Uterus (tissue), 2 donors: ENCODE measurements around the gene NEK10.

Source experiments
- CTCF ChIP-seq, 4 experiments: fragments of 200-600 bp in 2 of 4; fragments of 450-650 bp in 2 of 4; sonication (generic) in 2 of 4; IDR thresholded peaks; one replicate each; pipeline ENCODE4 v1.5.1; 2016 to 2019; ENCODE audit warnings: antibody characterized with exemption in 4 of 4, mild to moderate bottlenecking in 2 of 4, moderate library complexity in 1 of 4
- POLR2A ChIP-seq, 2 donors: fragments of 450-650 bp; IDR thresholded peaks; one replicate each; pipeline ENCODE4 v1.6.1; 2016; ENCODE audit warnings: antibody characterized with exemption in 2 of 2, mild to moderate bottlenecking in 1 of 2, moderate library complexity in 1 of 2

- no peak for TF ChIP-seq CTCF (IDR thresholded peaks at IDR 0.05)
- no peak for TF ChIP-seq POLR2A (IDR thresholded peaks at IDR 0.05)
Observed at GRCh38 chr3:27391796-27392195, 22.6 kb upstream of the NEK10 start.
